HCT116 (cell line): ENCODE measurements around the gene CUEDC1. TPM values are rescaled to one million over a fixed set of nuclear protein-coding genes. Genes with fewer than 3 reads are reported as not detected.

Experiments used
- ATAC-seq: fragments of 200-7000 bp; cut with Tn5 transposase; 2 replicates; pipeline ENCODE4 v1.9.1; 2020; ENCODE audit warnings: mild to moderate bottlenecking, moderate library complexity
- BruUV-seq: library from RNA; stranded (reverse); fragments of 400-500 nt; replicated peaks from 2 replicates; lab custom pipeline; 2021; lab: Mats Ljungman, UMichigan
- CTCF ChIA-PET: fragments of 300-600 bp; sonication (Branson Sonifier 250); formaldehyde crosslinking; loops from one replicate; lab custom pipeline; 2021; ENCODE audit warnings: antibody characterized with exemption; lab: Charles Lee
- POLR2A ChIA-PET: fragments of 300-600, 350-600 bp; sonication (Branson Sonifier 250); formaldehyde crosslinking; loops from one replicate; lab custom pipeline; 2021; ENCODE audit warnings: antibody characterized with exemption; lab: Charles Lee
- RAD21 ChIA-PET, 2 experiments: fragments of 300-600 bp; sonication (Branson Sonifier 250); formaldehyde crosslinking; loops; one replicate each; lab custom pipeline; 2023; ENCODE audit warnings: low total read pairs in 2 of 2; ENCODE audit not compliant: uncharacterized antibody in 2 of 2, unreplicated experiment in 2 of 2, low non-redundant PET in 1 of 2; lab: Charles Lee
- DNase-seq: peaks from one replicate; pipeline ENCODE4 v3.0.0-alpha.2; 2010; ENCODE audit warnings: low read depth, low spot score
- H2AFZ ChIP-seq: fragments of 200-600 bp; shearing (Covaris generic), sonication (generic); 2 replicates; pipeline ENCODE4 v1.6.1; 2017; ENCODE audit warnings: low read depth, mixed run types, mixed read lengths, antibody characterized with exemption, low read length; ENCODE audit not compliant: poor library complexity, severe bottlenecking
- H3K27ac ChIP-seq: 2 replicates; pipeline ENCODE4 v1.5.1; 2012; ENCODE audit warnings: low read depth, low read length
- H3K27me3 ChIP-seq: fragments of 200-600 bp; sonication (generic); 2 replicates; pipeline ENCODE4 v1.6.1; 2016; ENCODE audit warnings: mixed run types, low read length, mixed read lengths; ENCODE audit not compliant: insufficient read depth
- H3K36me3 ChIP-seq, 2 experiments: fragments of 200-500 bp in 1 of 2; fragments of 200-600 bp in 1 of 2; sonication (Bioruptor generic) in 1 of 2; sonication (generic) in 1 of 2; 2 replicates each; pipeline versions ENCODE4 v1.5.1 to v1.6.1; 2014 to 2016; ENCODE audit warnings: low read length in 2 of 2, inconsistent platforms in 1 of 2, mixed read lengths in 1 of 2, mixed run types in 1 of 2; ENCODE audit not compliant: insufficient read depth in 2 of 2, control insufficient read depth in 1 of 2
- H3K4me1 ChIP-seq, 2 experiments: fragments of 200-600 bp in 1 of 2; sonication (generic) in 1 of 2; 2 replicates each; pipeline versions ENCODE4 v1.5.1 to v1.6.1; 2012 to 2017; ENCODE audit warnings: low read length in 2 of 2, inconsistent platforms in 1 of 2, mild to moderate bottlenecking in 1 of 2, mixed read lengths in 1 of 2, mixed run types in 1 of 2, moderate library complexity in 1 of 2; ENCODE audit not compliant: insufficient read depth in 2 of 2, control insufficient read depth in 1 of 2
- H3K4me2 ChIP-seq: fragments of 200-600 bp; sonication (generic); 2 replicates; pipeline ENCODE4 v1.6.1; 2017; ENCODE audit warnings: mixed run types, low read length, mixed read lengths
- H3K4me3 ChIP-seq, 2 experiments: fragments of 200-600 bp in 1 of 2; sonication (generic) in 1 of 2; replicated peaks in 1 of 2; 2 replicates each; pipeline ENCODE4 v1.5.1; 2011 to 2016; ENCODE audit warnings: low read length in 2 of 2, control low read depth in 1 of 2, low read depth in 1 of 2, mild to moderate bottlenecking in 1 of 2, mixed read lengths in 1 of 2, mixed run types in 1 of 2
- H3K79me2 ChIP-seq: fragments of 200-600 bp; sonication (generic); 2 replicates; pipeline ENCODE4 v1.6.1; 2017; ENCODE audit warnings: mild to moderate bottlenecking, mixed run types, low read length, moderate library complexity, mixed read lengths; ENCODE audit not compliant: insufficient read depth
- H3K9ac ChIP-seq: fragments of 200-600 bp; sonication (generic); 2 replicates; pipeline ENCODE4 v1.6.1; 2016; ENCODE audit warnings: low read length, mixed read lengths
- H3K9me2 ChIP-seq: fragments of 200-600 bp; sonication (generic), shearing (Covaris generic); 2 replicates; pipeline ENCODE4 v1.6.1; 2017; ENCODE audit warnings: mixed run types, mild to moderate bottlenecking, moderate library complexity; ENCODE audit not compliant: insufficient read depth
- H3K9me3 ChIP-seq, 2 experiments: fragments of 200-500 bp in 1 of 2; fragments of 200-600 bp in 1 of 2; sonication (Bioruptor generic) in 1 of 2; sonication (generic) in 1 of 2; 2 replicates each; pipeline ENCODE4 v1.6.1; 2014 to 2017; ENCODE audit warnings: low read length in 2 of 2, mixed read lengths in 2 of 2, inconsistent platforms in 1 of 2, low read depth in 1 of 2, mild to moderate bottlenecking in 1 of 2, mixed run types in 1 of 2, moderate library complexity in 1 of 2; ENCODE audit not compliant: control insufficient read depth in 1 of 2, insufficient read depth in 1 of 2
- H4K20me1 ChIP-seq: fragments of 200-600 bp; sonication (generic), shearing (Covaris generic); 2 replicates; pipeline ENCODE4 v1.6.1; 2017; ENCODE audit warnings: mixed run types, mild to moderate bottlenecking, moderate library complexity; ENCODE audit not compliant: insufficient read depth
- CBX3 ChIP-seq: IDR thresholded peaks from 2 replicates; pipeline ENCODE4 v1.6.1; 2012; ENCODE audit warnings: low read depth
- EGR1 ChIP-seq: IDR thresholded peaks from 2 replicates; pipeline ENCODE4 v1.6.1; 2012; ENCODE audit warnings: low read depth
- ELF1 ChIP-seq: IDR thresholded peaks from 2 replicates; pipeline ENCODE4 v1.6.1; 2012; ENCODE audit warnings: low read depth, borderline replicate concordance
- EZH2 ChIP-seq: fragments of 200-600 bp; sonication (generic); IDR thresholded peaks from 2 replicates; pipeline ENCODE4 v1.6.1; 2017; ENCODE audit warnings: antibody characterized with exemption, mixed run types
- POLR2A ChIP-seq: IDR thresholded peaks from 2 replicates; pipeline ENCODE4 v1.7.0; 2011; ENCODE audit warnings: borderline replicate concordance; ENCODE audit not compliant: insufficient read depth, insufficient read length; ENCODE audit errors: extremely low read depth
- POLR2AphosphoS5 ChIP-seq: IDR thresholded peaks from 2 replicates; pipeline ENCODE4 v1.6.1; 2011; ENCODE audit warnings: mild to moderate bottlenecking, low read depth, low read length, moderate library complexity
- SP1 ChIP-seq: IDR thresholded peaks from 2 replicates; pipeline ENCODE4 v1.6.1; 2012; ENCODE audit warnings: low read depth
- YY1 ChIP-seq: IDR thresholded peaks from 2 replicates; pipeline ENCODE4 v1.6.1; 2011; ENCODE audit warnings: low read length, low read depth, moderate library complexity, mild to moderate bottlenecking; ENCODE audit not compliant: insufficient replicate concordance; ENCODE audit errors: extremely low read depth
- ZFX ChIP-seq: fragments of 450-650 bp; IDR thresholded peaks from 2 replicates; pipeline ENCODE4 v1.6.1; 2017
- intact Hi-C: fragments of 100-400 bp; cut with micrococcal nuclease; formaldehyde crosslinking; loops from 2 replicates; pipeline ENCODE4 v1.10.0; 2022
- total RNA-seq: library from RNA; stranded (reverse); gene quantifications from one replicate; pipeline ENCODE4 v1.2.1, GENCODE V29; 2021; ENCODE audit not compliant: unreplicated experiment
- TF ChIP-seq, protein P1 (sequence below): IDR thresholded peaks from 2 replicates; pipeline ENCODE4 v1.6.1; 2011; ENCODE audit warnings: mild to moderate bottlenecking, low read length, moderate library complexity; ENCODE audit not compliant: insufficient replicate concordance; ENCODE audit errors: extremely low read depth

The CUEDC1 gene
- total RNA-seq, 1 experiment from 2014 or later, result 60.2 TPM

GRCh38 chr17:57994436-57994835 is 39.2 kb upstream of the CUEDC1 start:
- H3K27ac ChIP-seq, result peak overlapping the region; percentile 23; the same call in 1 of the 2 replicates
- intact Hi-C loops, result loop anchor here (2.0 kb wide), 2 partner anchors 78 to 144 kb away; partner anchors contain the start of gene MRPS23
- no peak for ATAC-seq

More at GRCh38 chr17:57994436-57994835, 39.2 kb upstream of the CUEDC1 start:
- Histone ChIP-seq H3K9me2 (no peaks in the 10 kb centered on the region), H2AFZ (no peak overlapping the region), H3K9me3 (no peaks in the 10 kb centered on the region), H3K4me1 (peaks cover 48 to 92% of the 10 kb centered on the region in 2 experiments), H3K79me2 (peaks cover 57% of the 10 kb centered on the region), H3K9ac (0 out of 2 replicates have a peak overlapping the region, but pooled peaks have one; percentile 4), H4K20me1 (peaks cover 23% of the 10 kb centered on the region; the same call in 1 of the 2 replicates), H3K27me3 (no peaks in the 10 kb centered on the region), H3K4me2 (no peak overlapping the region; the same call in 1 of the 2 replicates), H3K36me3 (peaks cover 22 to 50% of the 10 kb centered on the region in 2 experiments), H3K4me3 (no peak overlapping the region)
- DNase-seq, result no peak
- TF ChIP-seq POLR2A, result no peak
- TF ChIP-seq EGR1, result no peak
- no peak for TF ChIP-seq CBX3
- TF ChIP-seq SP1, result no peak
- TF ChIP-seq YY1, result no peak
- no peak for TF ChIP-seq EZH2
- TF ChIP-seq POLR2AphosphoS5, result no peak
- TF ChIP-seq ZFX, result no peak
- no peak for TF ChIP-seq ELF1
- TF ChIP-seq, protein P1, sequence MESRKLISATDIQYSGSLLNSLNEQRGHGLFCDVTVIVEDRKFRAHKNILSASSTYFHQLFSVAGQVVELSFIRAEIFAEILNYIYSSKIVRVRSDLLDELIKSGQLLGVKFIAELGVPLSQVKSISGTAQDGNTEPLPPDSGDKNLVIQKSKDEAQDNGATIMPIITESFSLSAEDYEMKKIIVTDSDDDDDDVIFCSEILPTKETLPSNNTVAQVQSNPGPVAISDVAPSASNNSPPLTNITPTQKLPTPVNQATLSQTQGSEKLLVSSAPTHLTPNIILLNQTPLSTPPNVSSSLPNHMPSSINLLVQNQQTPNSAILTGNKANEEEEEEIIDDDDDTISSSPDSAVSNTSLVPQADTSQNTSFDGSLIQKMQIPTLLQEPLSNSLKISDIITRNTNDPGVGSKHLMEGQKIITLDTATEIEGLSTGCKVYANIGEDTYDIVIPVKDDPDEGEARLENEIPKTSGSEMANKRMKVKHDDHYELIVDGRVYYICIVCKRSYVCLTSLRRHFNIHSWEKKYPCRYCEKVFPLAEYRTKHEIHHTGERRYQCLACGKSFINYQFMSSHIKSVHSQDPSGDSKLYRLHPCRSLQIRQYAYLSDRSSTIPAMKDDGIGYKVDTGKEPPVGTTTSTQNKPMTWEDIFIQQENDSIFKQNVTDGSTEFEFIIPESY, result no peak
- CTCF ChIA-PET, result interaction anchor here (15.4 kb wide), 1 partner anchor 137 kb away, joined by 288 read pairs; no protein-coding TSS in a partner anchor
- RAD21 ChIA-PET, result interaction anchor here (1.6 to 2.1 kb wide), 2 partner anchors 133 to 134 kb away, joined by 4 to 6 read pairs; no protein-coding TSS in a partner anchor
- POLR2A ChIA-PET, result interaction anchor here (1.2 to 6.6 kb wide), 5 partner anchors 12 to 135 kb away, joined by 3 to 53 read pairs (median 8); partner anchors contain the start of genes DYNLL2 and SRSF1
- no TSS peak for BruUV-seq
